Upper lobe of right lung (tissue), 1 donor: Measurements from ENCODE around the gene USP20. TPM values are rescaled to one million over a fixed set of nuclear protein-coding genes. Genes with fewer than 3 reads are reported as not detected.

Experiments
- ATAC-seq: fragments of 200-7000 bp; cut with Tn5 transposase; one replicate; pipeline ENCODE4 v1.9.1; 2020; ENCODE audit warnings: mild to moderate bottlenecking, moderate library complexity
- DNase-seq: peaks from one replicate; pipeline ENCODE4 v3.0.0-alpha.2; 2020
- H3K27ac ChIP-seq: fragments of 200-600 bp; one replicate; pipeline ENCODE4 v1.8.0; 2022
- H3K27me3 ChIP-seq: fragments of 200-600 bp; one replicate; pipeline ENCODE4 v1.8.0; 2022; ENCODE audit warnings: mild to moderate bottlenecking
- H3K36me3 ChIP-seq: fragments of 200-600 bp; one replicate; pipeline ENCODE4 v1.8.0; 2022
- H3K4me1 ChIP-seq: fragments of 200-600 bp; one replicate; pipeline ENCODE4 v1.8.0; 2022
- H3K4me3 ChIP-seq: fragments of 200-600 bp; one replicate; pipeline ENCODE4 v1.8.0; 2022; ENCODE audit warnings: mild to moderate bottlenecking
- H3K9me3 ChIP-seq: fragments of 200-600 bp; one replicate; pipeline ENCODE4 v1.8.0; 2022
- CTCF ChIP-seq: fragments of 200-600 bp; IDR thresholded peaks from one replicate; pipeline ENCODE4 v1.8.0; 2022; ENCODE audit warnings: antibody characterized with exemption
- intact Hi-C: fragments of 100-400 bp; cut with DNase I; formaldehyde crosslinking; loops from one replicate; pipeline ENCODE4 v1.11.0; 2022
- total RNA-seq: library from RNA; stranded (reverse); fragmentation: NEBNext Ultra II Directional; extraction: Animal tissue kit (Norgen Biotek cat#: 25700); gene quantifications from one replicate; pipeline ENCODE4 v1.2.1, GENCODE V29; 2021
- donor health status: DM: no; HTN: yes; CAD: no; lungs with severe emphysema.

The USP20 gene
- total RNA-seq, 1 donor from 2014 or later = 21.4 TPM

- intact Hi-C loops = no loop called here
- Histone ChIP-seq H3K9me3 (no peaks in the 10 kb centered on the region), H3K4me3 (no peak overlapping the region), H3K4me1 (peaks cover 16% of the 10 kb centered on the region), H3K36me3 (peaks cover 13% of the 10 kb centered on the region), H3K27me3 (no peaks in the 10 kb centered on the region), H3K27ac (peak overlapping the region; percentile 71)
- TF ChIP-seq CTCF = no peak
- ATAC-seq (no peak), DNase-seq (no peak)
Measured at GRCh38 chr9:129891569-129891968, 56.3 kb downstream of the USP20 start.

- no peak overlapping the region for H3K27ac ChIP-seq
- no peak for ATAC-seq
- H3K27me3 ChIP-seq = no peaks in the 10 kb centered on the region
- intact Hi-C loops = no loop called here
- DNase-seq = no peak
- H3K9me3 ChIP-seq = no peaks in the 10 kb centered on the region
- H3K4me1 ChIP-seq = peaks cover 8% of the 10 kb centered on the region
- no peak for TF ChIP-seq CTCF
- no peak overlapping the region for H3K4me3 ChIP-seq
- peaks cover 20% of the 10 kb centered on the region for H3K36me3 ChIP-seq
Measured at GRCh38 chr9:129894120-129894823, 59.0 kb downstream of the USP20 start.

GRCh38 chr9:129895376-129896268 is 60.4 kb downstream of the USP20 start:
- H3K27ac ChIP-seq = no peak overlapping the region
- no peak for ATAC-seq
- no peaks in the 10 kb centered on the region for H3K27me3 ChIP-seq
- H3K36me3 ChIP-seq = peaks cover 30% of the 10 kb centered on the region
- TF ChIP-seq CTCF = no peak
- intact Hi-C loops = no loop called here
- peaks cover 8% of the 10 kb centered on the region for H3K4me1 ChIP-seq
- no peaks in the 10 kb centered on the region for H3K9me3 ChIP-seq
- DNase-seq = no peak
- no peak overlapping the region for H3K4me3 ChIP-seq

GRCh38 chr9:129897263-129897662 is 62.0 kb downstream of the USP20 start:
- ATAC-seq (no peak), DNase-seq (no peak)
- Histone ChIP-seq H3K4me1 (peaks cover 8% of the 10 kb centered on the region), H3K36me3 (peaks cover 38% of the 10 kb centered on the region), H3K27ac (no peak overlapping the region), H3K9me3 (no peaks in the 10 kb centered on the region), H3K27me3 (no peaks in the 10 kb centered on the region), H3K4me3 (no peak overlapping the region)
- intact Hi-C loops = no loop called here
- TF ChIP-seq CTCF = no peak

- no peak overlapping the region for H3K4me3 ChIP-seq
- intact Hi-C loops = no loop called here
- TF ChIP-seq CTCF = peak; percentile 16
- no peak overlapping the region for H3K27ac ChIP-seq
- no peaks in the 10 kb centered on the region for H3K27me3 ChIP-seq
- H3K36me3 ChIP-seq = peaks cover 44% of the 10 kb centered on the region
- no peaks in the 10 kb centered on the region for H3K4me1 ChIP-seq
- H3K9me3 ChIP-seq = no peaks in the 10 kb centered on the region
- ATAC-seq (peak; percentile 85), DNase-seq (peak; percentile 69)
Measured at GRCh38 chr9:129898185-129898584, 62.9 kb downstream of the USP20 start.
